ENCODE data around the gene COL4A5.

Gene COL4A5

DNA sequence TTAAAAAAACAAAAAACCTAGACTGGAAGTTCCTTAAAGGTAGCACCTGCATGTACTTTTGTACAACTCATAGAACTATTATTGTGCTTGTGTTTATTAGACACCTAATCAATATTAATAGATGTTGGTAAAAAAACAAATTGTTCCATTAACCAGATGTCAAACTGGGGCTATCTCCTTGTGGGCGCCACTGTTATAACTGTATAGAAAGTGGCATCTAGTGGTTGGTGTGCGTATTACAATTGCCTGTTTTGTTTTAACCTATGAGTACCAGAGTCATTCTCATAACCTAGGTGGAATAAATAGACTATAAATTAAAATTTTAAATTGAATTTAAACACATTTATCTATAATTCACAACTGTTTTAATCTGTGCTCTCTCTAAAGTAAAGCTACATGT, 97.4 kb downstream of the COL4A5 start:
- TF ChIP-seq, protein P1, sequence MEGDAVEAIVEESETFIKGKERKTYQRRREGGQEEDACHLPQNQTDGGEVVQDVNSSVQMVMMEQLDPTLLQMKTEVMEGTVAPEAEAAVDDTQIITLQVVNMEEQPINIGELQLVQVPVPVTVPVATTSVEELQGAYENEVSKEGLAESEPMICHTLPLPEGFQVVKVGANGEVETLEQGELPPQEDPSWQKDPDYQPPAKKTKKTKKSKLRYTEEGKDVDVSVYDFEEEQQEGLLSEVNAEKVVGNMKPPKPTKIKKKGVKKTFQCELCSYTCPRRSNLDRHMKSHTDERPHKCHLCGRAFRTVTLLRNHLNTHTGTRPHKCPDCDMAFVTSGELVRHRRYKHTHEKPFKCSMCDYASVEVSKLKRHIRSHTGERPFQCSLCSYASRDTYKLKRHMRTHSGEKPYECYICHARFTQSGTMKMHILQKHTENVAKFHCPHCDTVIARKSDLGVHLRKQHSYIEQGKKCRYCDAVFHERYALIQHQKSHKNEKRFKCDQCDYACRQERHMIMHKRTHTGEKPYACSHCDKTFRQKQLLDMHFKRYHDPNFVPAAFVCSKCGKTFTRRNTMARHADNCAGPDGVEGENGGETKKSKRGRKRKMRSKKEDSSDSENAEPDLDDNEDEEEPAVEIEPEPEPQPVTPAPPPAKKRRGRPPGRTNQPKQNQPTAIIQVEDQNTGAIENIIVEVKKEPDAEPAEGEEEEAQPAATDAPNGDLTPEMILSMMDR (IDR thresholded peaks at IDR 0.05), result peak; percentile 59

GRCh38 chrX:108541286-108541685, 101.6 kb downstream of the COL4A5 start:
- TF ChIP-seq, protein P1 (IDR thresholded peaks at IDR 0.05), result no peak

DNA sequence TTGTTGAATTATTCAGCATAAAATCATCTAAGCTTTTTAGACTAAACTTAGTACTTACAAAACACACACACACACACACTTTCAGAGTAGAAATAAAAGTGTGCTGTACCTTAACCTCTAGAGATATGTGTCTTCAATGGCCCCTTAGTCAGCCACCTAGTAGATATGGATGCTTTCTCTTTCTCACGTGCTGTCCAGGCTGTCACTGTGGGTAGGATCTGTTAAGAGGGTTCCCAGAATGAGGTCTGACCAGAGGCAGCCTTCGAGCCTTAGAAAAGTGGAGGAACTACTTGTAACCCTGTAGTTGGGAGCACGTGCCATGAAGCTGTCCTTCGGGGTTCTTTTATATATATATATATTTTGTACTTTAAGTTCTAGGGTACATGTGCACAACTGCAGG, 117.9 kb downstream of the COL4A5 start:
- TF ChIP-seq, protein P1 (IDR thresholded peaks at IDR 0.05), result no peak

GRCh38 chrX:108558217-108558616, 118.6 kb downstream of the COL4A5 start:
- TF ChIP-seq, protein P1 (IDR thresholded peaks at IDR 0.05), result no peak

GRCh38 chrX:108573136-108573535, 133.5 kb downstream of the COL4A5 start:
- TF ChIP-seq, protein P1 (IDR thresholded peaks at IDR 0.05), result no peak

- TF ChIP-seq, protein P1 (IDR thresholded peaks at IDR 0.05), result no peak
These were observed 142.5 kb downstream of the COL4A5 start for GRCh38 chrX:108582151-108582550.

GRCh38 chrX:108584617-108585211, 145.1 kb downstream of the COL4A5 start:
- TF ChIP-seq, protein P1 (IDR thresholded peaks at IDR 0.05), result peak; percentile 47

DNA sequence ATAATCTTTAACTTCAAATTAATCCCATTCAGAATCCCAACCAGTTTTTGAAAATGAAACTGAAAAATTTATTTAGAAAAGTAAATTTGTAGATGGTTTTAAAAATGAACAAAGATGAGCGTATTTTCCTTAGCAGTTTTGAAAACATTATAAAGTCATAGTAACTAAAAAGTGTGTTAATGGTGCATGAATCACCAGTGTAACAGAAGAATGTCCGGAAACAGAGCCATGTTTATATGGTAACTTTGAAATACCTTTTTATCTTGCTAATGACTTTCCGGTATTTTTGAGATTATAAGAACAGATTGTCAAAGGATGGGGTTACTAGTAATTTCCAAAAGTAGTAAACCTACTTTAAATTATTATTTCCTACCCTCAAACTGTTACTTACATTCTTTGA, 150.9 kb downstream of the COL4A5 start:
- TF ChIP-seq, protein P1 (IDR thresholded peaks at IDR 0.05), result no peak

Measured in LNCAP (cell line).